BJ (cell line): ENCODE measurements around the gene ABCC1. TPM values are rescaled to one million over a fixed set of nuclear protein-coding genes. Genes with fewer than 3 reads are reported as not detected.
"Not testable (repeated sequence)": the region's sequence is repeated elsewhere in the genome, so short reads cannot be mapped to it uniquely, and the experiment has no call there.

Experiments
- CTCF ChIA-PET: fragments of 350-600 bp; formaldehyde crosslinking; extraction: SDS; loops from one replicate; lab custom pipeline; 2021; ENCODE audit warnings: antibody characterized with exemption, inconsistent platforms; lab: Yijun Ruan, JAX
- POLR2A ChIA-PET: fragments of 300-600 bp; sonication (Branson Sonifier 250); formaldehyde crosslinking; extraction: SDS; loops from one replicate; lab custom pipeline; 2021; ENCODE audit warnings: antibody characterized with exemption; lab: Charles Lee
- DNase-seq: peaks from one replicate; pipeline ENCODE4 v3.0.0-alpha.2; 2011; ENCODE audit warnings: low read depth
- H3K27me3 ChIP-seq: 2 replicates; pipeline ENCODE4 v1.6.0; 2011; ENCODE audit warnings: low read length; ENCODE audit not compliant: control insufficient read depth, insufficient read depth
- H3K36me3 ChIP-seq: 2 replicates; pipeline ENCODE4 v1.5.1; 2011; ENCODE audit warnings: low read length; ENCODE audit not compliant: control insufficient read depth, insufficient read depth
- H3K4me3 ChIP-seq: 2 replicates; pipeline ENCODE4 v1.5.1; 2011; ENCODE audit warnings: low read depth, mild to moderate bottlenecking, control low read depth, low read length
- polyA plus RNA-seq: library from polyadenylated mRNA; depleted of rRNA; stranded (reverse); fragments of >200 nt; gene quantifications from 2 replicates; pipeline ENCODE4 v1.2.3, GENCODE V29; 2011
- TF ChIP-seq, protein P1 (sequence below): IDR thresholded peaks from 2 replicates; pipeline ENCODE4 v1.5.1; 2011; ENCODE audit warnings: low read depth, mild to moderate bottlenecking, control low read depth, inconsistent platforms, low read length, moderate library complexity; ENCODE audit not compliant: insufficient read depth

Gene ABCC1
- polyA plus RNA-seq, 1 experiment = 27.3 TPM

DNA sequence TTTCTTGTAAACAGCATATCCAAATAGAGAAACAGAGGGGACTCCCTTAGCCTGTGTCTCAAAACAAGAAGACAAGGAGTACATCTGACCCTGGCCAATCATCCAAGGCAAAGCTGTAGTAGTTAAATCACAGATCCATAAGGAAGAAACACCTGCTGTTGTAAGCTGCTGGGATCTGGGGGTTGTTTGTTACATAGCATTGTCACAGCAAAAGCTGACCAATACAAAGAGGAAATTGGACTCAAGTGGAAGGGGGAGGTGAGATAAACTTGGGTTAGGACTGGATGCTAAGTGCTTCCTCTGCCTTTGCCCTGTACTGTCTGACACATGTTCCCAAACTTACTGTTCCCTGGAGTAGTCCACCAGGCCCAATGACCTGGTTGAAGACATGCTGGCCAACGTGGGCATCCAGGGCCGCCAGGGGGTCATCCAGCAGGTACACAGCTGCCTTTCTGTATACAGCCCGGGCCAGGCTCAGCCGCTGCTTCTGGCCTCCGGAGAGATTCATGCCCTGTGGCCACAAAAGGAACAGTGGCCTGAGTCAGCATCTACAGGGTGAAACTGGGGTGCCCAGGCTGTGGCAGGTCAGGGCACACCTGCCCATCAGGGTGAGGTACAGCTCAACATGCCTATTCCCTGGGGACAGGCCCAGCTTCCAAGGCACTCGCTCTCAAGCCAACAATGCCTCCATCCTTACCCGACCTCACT lies 229.2 kb downstream of the ABCC1 start:
- TF ChIP-seq, protein P1, sequence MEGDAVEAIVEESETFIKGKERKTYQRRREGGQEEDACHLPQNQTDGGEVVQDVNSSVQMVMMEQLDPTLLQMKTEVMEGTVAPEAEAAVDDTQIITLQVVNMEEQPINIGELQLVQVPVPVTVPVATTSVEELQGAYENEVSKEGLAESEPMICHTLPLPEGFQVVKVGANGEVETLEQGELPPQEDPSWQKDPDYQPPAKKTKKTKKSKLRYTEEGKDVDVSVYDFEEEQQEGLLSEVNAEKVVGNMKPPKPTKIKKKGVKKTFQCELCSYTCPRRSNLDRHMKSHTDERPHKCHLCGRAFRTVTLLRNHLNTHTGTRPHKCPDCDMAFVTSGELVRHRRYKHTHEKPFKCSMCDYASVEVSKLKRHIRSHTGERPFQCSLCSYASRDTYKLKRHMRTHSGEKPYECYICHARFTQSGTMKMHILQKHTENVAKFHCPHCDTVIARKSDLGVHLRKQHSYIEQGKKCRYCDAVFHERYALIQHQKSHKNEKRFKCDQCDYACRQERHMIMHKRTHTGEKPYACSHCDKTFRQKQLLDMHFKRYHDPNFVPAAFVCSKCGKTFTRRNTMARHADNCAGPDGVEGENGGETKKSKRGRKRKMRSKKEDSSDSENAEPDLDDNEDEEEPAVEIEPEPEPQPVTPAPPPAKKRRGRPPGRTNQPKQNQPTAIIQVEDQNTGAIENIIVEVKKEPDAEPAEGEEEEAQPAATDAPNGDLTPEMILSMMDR = no peak
- no peak for DNase-seq
- CTCF ChIA-PET = interaction anchor here (1.4 to 2.4 kb wide), 3 partner anchors 9 to 16 kb away, joined by 3 to 10 read pairs (median 4); no protein-coding TSS in a partner anchor
- H3K36me3 ChIP-seq = no peaks in the 10 kb centered on the region
- POLR2A ChIA-PET = no interaction called here
- H3K27me3 ChIP-seq = no peaks in the 10 kb centered on the region
- no peak overlapping the region for H3K4me3 ChIP-seq

DNA sequence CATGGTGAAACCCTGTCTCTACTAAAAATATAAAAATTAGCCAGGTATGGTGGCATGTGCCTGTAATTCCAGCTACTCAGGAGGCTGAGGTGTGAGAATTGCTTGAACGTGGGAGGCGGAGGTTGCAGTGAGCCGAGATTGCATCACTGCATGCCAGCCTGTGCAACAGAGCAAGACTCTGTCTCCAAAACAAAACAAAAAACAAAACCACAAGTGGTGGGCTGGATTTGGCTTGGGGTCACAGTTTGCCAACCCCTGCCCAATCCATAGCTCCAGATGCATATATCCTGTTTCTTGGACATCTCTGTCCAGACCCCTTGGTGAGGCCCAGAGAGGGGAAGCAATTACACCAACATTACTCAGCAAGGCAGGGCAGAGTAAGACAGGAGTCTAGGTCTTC lies 232.3 kb downstream of the ABCC1 start:
- H3K4me3 ChIP-seq, H3K36me3 ChIP-seq, CTCF ChIA-PET, H3K27me3 ChIP-seq, DNase-seq, POLR2A ChIA-PET: not testable (repeated sequence)

DNA sequence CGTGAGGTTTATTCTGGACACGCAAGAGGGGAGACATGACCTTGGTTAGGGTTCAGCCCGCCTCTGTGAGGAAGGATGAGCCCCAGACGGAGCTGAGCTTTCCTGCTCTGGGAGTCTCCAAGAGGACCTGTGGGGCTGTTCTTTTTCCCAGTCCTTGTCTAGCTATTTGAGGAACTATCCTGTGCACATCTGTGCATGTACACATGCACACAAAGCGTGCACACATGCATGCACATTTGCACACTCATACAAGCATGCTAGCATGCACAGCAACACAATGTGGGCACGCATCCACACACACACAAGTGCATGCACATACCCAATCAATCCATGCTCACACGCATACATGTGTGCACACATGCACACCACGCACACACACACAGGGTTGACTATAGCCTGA lies 233.5 kb downstream of the ABCC1 start:
- ChIA-PET POLR2A (interaction anchor here (0.6 kb wide), 1 partner anchor 1633 kb away, joined by 16 read pairs; no protein-coding TSS in a partner anchor), CTCF (no interaction called here)
- Histone ChIP-seq H3K4me3 (no peak overlapping the region), H3K36me3 (no peaks in the 10 kb centered on the region), H3K27me3 (no peaks in the 10 kb centered on the region)
- no peak for DNase-seq
- TF ChIP-seq, protein P1 = no peak

DNA sequence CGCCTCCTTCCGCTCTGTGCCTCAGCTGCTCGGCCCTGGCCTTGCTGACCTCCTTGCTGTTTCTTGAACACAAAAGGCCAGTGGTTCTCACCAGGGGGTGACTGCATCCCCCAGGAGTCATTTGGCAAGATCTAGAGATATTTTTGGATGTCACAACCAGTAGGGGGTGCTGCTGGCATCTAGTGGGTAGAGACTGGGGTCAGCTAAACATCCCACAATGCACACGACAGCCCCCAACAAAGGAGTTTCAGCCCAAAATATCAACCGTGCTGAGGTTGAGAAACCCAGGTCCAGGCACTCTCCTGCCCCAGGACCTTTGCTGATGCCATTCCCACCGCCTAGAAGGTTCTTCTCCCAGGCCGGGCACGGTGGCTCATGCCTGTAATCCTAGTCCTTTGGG lies 234.1 kb downstream of the ABCC1 start:
- Histone ChIP-seq H3K4me3 (no peak overlapping the region), H3K27me3 (0 out of 2 replicates have a peak, but pooled peaks cover 1% of the 10 kb centered on the region), H3K36me3 (no peaks in the 10 kb centered on the region)
- DNase-seq = no peak
- TF ChIP-seq, protein P1 = 0 out of 2 replicates have a peak, but pooled peaks have one; percentile 18
- ChIA-PET POLR2A (interaction anchor here (0.6 kb wide), 1 partner anchor 1633 kb away, joined by 16 read pairs; no protein-coding TSS in a partner anchor), CTCF (no interaction called here)

DNA sequence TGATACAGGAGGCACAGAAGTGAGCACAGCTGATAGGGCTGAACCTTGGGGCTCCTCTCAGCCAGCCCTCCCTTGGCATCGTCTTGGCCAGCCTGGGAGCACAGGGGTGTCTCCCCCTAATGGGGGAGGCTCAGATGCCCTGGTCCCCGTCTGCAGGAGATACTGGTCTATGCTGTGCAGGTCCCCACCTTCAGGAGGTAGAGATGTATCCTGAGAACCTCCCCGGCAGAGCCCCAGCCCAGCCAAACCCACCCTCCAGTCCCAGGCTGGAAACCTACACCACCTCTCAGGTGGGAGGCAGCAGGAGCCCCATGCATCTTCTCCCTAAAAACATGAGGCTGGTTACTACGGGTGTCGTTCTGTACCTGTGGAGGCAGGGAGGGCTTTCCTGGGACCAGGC lies 235.2 kb downstream of the ABCC1 start:
- CTCF ChIA-PET = no interaction called here
- peaks cover 2% of the 10 kb centered on the region; the same call in 1 of the 2 replicates for H3K27me3 ChIP-seq
- TF ChIP-seq, protein P1 = no peak
- POLR2A ChIA-PET = no interaction called here
- DNase-seq = no peak
- H3K36me3 ChIP-seq = no peaks in the 10 kb centered on the region
- no peak overlapping the region for H3K4me3 ChIP-seq

DNA sequence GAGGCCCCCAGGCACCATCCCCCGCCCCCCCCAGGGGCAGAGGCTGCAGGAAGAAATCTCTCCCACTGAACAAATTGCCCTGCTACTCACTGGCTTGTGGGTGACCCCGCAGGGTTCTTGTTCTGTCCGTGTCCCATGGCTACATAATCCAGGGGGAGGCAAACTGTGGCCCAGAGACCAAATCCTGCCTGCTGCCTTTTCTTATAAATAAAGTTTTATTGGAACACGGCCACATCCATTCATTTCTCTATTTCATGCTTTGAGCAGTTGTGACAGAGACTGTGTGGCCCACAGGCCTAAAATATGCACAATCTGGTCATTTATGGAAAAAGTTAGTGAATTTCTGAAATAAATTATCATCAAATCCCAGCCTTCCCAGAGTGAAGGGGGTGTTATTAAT lies 235.7 kb downstream of the ABCC1 start:
- ChIA-PET POLR2A (no interaction called here), CTCF (interaction anchor here (2.2 kb wide), 1 partner anchor 11 kb away, joined by 8 read pairs; no protein-coding TSS in a partner anchor)
- H3K27me3 ChIP-seq = peaks cover 3% of the 10 kb centered on the region; the same call in 1 of the 2 replicates
- H3K4me3 ChIP-seq = no peak overlapping the region
- no peaks in the 10 kb centered on the region for H3K36me3 ChIP-seq
- TF ChIP-seq, protein P1 = no peak
- no peak for DNase-seq
